ENCODE measurements around the gene ENGASE.
"Not testable (repeated sequence)": the region's sequence is repeated elsewhere in the genome, so short reads cannot be mapped to it uniquely, and the experiment has no call there.

The ENGASE gene, protein sequence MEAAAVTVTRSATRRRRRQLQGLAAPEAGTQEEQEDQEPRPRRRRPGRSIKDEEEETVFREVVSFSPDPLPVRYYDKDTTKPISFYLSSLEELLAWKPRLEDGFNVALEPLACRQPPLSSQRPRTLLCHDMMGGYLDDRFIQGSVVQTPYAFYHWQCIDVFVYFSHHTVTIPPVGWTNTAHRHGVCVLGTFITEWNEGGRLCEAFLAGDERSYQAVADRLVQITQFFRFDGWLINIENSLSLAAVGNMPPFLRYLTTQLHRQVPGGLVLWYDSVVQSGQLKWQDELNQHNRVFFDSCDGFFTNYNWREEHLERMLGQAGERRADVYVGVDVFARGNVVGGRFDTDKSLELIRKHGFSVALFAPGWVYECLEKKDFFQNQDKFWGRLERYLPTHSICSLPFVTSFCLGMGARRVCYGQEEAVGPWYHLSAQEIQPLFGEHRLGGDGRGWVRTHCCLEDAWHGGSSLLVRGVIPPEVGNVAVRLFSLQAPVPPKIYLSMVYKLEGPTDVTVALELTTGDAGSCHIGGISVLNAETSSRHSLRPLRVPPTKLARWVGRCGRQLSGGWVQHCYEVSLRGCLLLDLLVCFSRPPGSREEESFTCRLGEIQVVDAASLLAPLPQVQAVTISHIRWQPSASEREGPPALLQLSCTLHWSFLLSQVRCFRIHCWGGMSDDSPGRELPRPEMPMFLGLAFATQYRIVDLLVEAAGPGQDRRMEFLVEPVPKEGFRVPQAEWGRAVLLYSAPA

DNA sequence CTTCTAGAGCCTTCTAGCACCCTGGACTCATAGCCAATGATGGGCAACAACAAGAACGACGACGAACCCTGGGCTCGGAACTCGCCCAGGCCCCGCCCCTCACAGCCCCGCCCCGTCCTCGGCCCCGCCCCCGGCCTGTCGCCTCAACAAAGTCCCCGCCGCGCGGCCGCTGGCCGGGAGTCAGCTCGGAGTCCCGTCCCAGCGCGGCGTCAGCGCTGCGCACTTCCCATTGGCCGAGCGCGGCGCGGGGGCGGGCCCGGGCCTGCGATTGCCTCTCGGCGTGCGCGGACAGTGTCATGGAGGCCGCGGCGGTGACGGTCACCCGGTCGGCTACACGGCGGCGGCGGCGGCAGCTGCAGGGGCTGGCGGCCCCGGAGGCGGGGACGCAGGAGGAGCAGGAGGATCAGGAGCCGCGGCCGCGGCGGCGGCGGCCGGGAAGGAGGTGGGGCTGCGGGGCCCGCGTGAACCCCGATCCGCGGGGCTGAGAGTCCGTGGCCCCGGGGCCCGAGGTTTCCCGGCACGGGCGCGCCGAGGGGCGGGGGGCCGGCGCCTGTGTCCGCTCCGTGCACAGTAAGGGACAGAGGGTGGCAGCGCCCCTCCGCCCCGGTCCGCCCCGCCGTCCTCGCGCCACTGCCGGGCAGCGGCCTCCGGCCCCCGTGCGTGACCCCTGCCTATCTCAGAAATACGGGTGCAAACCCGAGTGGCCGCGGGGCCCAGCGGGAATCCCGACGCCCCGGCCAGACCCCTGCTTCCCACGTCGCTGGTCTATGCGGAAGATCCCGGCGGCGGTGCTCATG is at the start of gene ENGASE:
Gene ENGASE, plus strand, starts transcription at position 176 of the 797 bp plus-strand sequence. Its CDS starts 121 bp downstream, at position 297.
- peak; percentile 79 to 87 for DNase-seq (ENCODE audit: low read depth in 1 of 2, low spot score in 1 of 2)

DNA sequence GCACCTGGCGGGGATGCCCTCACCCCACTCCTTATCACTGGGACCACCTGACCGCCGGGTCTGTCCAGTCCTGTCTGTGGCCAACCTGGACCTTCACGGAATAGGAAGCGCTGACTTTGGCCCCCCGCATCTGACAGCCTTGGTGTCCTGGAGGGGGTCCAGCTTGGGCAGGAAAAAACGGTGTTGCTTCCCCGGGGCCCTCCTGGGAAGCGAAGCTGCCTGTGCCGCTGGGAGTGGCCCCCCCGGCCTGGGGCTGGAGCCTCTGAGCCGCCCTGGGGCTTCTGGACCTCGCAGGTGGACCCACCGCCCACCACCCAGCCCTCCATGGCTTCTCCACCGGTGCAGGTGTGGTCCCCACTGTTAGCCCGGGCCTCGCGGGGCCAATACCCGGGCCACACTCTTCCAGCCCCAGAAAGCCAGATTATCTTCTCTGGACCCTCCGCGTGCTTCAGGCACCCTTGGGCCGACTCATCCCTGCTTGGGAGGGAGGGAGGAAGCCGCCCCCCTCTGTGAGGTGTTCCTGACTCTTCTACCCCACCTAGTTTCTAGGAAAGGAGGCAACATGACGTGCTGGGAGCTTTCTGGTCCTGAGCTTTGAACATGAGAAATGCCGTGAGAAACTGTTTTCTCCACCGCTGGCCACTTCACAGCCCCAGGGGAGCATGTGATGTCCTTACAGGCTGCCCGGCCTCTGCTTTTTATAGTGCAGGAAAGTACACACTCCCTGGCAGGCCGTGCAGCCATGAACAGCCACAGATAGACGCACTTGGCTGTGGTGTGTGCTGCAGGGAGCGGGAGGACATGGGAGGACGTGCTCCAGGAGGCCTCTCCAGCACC is 49.5 kb upstream of the ENGASE start:
- DNase-seq (ENCODE audit: low read depth in 1 of 2, low spot score in 1 of 2), result no peak

DNA sequence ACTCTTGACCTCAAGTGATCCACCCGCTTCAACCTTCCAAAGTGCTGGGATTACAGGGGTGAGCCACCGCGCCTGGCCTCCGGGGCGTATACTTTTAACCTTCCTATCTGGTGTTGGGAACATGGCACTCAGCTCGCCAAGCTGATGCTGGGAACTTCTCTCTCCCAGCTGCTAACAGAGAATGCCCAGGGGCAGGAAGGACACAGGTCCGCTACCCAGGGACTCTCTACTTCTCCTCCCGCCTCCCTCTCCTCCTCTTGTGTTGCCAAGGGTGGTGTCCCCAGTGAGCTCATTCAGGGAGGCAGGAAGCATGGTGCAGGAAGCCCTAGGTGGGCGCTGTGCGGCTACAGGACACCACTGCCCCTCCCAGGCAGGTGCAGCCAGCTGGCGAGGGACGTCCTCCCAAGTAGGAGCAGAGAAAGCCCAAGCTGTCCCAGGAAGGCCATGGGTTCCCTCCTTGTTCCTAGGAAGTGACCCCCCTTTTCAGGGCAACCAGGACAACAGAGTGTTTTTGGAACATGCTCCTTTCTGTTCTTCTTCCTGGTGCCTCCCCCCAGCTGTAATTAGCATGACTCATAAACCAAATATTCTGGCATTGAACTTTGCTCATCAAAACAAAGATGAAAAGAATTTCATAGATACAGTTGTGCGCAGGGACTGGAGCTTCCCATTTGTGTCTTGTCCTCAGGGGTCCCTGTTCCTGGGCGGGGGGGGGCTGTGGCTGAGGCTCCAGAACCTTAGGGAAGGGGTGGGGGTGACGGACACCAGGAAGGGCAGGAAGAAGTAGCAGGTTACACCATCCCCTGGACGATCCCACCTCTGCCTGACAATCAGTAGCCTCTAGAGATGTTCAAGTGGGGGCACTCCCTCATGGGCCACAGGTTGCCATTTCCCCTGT is 48.0 kb upstream of the ENGASE start:
- no peak for DNase-seq (ENCODE audit: low read depth in 1 of 2, low spot score in 1 of 2)

DNA sequence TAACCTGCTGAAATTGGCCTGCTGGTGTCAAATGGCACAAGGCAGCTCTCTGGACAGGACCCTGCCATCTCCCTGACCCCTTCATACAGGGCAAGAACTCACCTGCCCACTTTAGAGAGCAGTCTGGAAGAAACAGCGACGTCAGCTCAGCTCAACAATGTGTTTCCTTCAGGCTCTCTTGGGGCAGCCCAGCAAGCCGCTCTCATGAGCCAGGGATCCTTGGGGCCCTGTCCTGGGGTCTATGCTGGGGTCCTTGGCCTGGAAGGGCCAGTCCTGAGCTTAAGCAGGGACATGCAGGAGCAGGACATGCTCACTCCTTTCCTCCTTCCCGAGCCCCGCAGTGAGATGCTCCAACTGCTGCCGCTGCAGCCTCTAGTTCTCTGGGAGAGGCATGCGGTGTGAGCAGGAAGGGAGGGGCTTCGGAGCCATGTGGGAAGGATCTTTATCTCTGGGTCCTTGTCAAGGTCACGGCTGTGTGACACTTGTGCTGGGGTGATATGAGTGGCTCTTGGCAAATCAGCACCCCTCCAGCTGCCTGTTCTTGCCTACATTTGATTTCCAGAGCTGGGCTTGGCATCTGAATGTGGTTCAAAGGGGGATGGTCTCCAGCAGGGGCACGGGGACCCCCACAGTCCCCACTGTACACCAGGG is 47.2 kb upstream of the ENGASE start:
- no peak for DNase-seq (ENCODE audit: low read depth in 1 of 2, low spot score in 1 of 2)

DNA sequence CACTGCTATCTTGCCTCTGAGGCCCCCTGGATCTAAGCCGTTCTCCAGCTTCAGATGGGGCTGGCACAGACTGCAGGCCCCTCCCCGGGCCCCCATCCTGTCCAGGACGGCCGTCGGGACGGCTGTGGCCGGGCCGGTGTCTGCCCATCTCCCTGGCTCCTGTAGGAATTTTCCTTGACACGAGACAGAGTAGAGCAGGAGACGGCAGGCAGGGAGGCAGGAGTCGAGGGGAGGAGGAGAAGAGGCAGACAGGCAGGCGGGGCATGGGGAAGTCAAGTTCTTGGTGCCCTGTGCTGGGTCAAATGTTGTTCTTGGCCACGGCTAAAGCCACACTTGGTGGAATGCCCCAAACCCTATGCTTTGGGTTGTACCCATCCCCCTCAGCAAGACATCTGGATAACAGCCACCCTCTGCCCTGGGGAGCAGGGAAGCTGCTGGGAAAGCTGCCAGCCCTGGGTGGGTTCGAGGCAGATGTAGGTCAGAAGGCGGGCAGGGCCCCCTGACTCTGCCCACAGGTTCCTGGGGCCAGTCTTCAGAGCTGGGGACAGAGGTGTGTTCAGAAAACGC is 46.6 kb upstream of the ENGASE start:
- DNase-seq (ENCODE audit: low read depth in 1 of 2, low spot score in 1 of 2), result no peak

DNA sequence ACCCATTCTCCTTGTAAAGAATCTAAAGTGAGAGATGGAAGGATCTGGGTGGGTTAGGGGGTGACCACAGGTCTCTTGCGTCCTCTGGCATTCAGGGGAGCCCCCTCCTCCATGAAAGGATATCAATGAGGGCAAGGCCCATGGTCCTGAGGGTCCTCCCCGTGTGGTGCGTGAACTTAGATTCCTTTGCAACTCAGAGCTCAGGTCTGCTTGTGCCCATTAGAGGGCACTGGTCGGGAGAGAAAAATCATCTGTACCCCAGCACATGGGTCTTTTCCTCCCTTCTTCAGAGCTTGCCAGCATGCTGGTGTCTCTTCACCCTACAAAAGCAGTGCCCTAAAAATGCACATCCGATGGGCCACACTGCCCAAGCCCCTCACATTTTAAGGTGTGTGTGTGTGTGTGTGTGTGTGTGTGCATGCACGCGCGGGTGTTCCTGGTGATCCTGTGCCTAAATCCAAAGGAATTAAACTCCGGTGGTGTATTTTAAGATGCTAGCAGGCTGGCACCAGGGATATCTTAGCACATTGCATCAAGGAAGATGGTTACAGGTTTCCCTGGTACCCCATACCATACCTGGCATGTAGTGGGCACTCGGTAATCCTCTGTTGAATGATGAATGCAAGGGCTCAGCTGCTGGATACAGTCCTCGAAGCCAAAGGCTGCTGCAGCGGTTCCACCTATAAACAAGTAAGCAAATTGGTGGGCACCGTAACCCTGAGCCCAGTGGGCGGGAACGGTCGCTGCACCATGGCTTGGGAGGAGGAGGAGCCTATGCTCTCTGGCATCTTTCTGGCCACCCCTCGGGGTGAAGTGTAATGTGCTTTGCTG is 45.9 kb upstream of the ENGASE start:
- DNase-seq (ENCODE audit: low read depth in 1 of 2, low spot score in 1 of 2), result no peak

DNA sequence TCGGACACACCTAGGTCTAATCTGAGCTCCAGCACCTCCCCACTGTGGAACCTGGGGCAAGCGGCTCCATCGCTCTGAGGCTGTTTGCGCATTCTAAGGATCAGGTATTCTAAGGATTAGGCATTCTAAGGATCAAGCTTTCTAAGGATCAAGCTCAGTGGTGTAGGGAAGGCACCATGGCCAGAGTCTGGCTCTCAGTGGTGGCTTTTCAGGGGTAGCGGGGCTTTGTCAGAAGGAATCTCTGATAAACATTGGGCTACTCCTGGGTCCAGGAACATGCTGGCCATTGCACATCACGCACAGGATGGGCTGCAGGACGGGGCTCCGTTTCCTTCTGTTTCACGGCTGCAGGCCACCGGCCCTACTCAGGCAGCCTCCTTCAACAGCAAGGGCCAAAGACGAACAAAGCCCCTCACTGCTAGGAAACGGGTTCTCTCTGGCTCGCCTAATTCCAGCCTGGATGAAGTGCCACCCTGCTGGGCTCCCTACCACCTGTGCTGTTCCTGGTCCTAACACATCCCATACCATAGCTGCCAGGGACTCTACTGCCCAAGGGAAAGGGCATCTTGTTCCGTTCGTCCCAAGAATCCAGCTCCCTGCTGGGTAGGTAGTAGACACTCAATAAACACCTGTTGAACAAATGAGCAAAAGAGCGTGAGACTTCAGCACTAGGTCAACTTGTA is 45.2 kb upstream of the ENGASE start:
- no peak for DNase-seq (ENCODE audit: low read depth in 1 of 2, low spot score in 1 of 2)

DNA sequence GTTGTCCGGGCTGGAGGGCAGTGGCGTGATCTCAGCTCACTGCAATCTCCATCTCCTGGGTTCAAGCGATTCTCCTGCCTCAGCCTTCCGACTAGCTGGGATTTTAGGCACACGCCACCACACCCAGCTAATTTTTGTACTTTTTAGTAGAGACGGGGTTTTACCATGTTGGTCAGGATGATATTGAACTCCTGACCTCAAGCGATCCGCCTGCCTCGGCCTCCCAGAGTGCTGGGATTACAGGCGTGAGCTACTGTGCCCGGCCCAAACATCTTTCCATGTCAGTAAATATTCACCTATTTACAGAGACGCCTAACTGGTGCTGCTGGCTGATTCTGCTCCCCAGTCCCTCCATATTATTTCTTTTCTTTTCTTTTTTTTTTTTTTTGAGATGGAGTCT is 44.0 kb upstream of the ENGASE start:
- not testable (repeated sequence) for DNase-seq (ENCODE audit: low read depth in 1 of 2, low spot score in 1 of 2)

DNA sequence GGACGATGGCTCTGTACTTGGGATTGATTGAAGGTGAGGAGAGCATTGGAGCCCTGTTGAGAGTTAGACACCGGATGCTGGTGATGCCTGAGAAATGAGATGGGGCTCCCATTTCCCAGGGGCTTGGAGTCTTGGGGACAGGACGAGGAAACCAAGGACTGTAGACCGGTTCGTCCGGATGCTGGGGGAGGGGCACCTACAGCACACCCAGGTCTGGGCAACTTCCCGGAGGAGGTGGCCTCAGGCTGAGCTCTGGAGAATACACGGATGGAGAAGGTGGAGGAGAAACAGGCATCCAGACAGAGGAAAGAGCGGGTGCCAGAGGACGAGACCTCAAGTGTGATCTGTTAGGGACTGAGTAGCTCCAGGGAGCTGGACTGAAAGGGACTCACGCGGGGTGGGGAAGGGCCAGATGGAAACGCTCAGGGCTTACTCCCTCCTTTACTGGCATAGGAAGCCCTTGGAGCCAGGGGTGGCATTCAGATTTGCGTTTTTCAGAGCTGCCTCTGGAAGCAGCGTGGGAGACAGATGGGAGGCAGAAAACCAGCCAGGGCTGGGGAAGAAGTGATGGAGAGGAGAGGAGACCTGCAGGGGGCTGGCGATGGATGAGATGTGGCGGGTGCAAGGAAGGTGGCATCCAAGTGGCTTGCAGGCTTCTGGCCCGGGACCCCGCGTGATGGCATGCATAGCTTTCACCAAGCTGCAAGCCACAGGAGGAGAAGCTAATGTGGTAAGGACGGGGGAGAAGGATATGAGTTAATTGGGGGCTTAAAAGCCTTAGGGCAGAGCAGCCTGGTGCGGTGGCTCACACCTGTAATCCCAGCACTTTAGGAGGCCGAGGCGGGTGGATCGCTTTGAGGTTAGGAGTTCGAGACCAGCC is 42.4 kb upstream of the ENGASE start:
- DNase-seq (ENCODE audit: low read depth in 1 of 2, low spot score in 1 of 2), result no peak

DNA sequence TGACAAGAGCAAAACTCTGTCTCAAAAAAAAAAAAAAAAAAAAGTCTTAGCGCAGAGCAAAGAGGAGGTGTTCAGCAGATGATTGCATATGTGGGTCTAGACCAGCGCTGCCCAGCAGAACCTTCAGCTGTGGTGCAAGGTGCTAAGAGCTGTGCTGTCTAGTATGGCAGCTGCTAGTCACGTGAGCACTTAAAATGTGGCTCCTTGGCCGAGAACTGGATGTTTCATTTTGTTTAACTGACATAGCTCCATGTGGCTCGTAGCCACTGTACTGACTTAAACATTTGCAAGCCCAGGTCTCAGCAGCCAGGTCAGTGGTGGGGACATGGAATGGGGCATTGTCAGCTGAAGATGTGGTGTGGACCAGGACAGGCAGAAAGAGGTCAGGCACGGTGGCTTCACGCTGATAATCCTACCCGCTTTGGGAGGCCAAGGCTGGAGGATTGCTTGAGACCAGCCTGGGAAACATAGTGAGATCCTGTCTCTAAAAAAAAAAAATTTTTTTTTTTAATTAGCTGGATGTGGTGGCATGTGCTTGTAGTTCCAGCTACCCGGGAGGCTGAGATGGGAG is 41.5 kb upstream of the ENGASE start:
- no peak for DNase-seq (ENCODE audit: low read depth in 1 of 2, low spot score in 1 of 2)

DNA sequence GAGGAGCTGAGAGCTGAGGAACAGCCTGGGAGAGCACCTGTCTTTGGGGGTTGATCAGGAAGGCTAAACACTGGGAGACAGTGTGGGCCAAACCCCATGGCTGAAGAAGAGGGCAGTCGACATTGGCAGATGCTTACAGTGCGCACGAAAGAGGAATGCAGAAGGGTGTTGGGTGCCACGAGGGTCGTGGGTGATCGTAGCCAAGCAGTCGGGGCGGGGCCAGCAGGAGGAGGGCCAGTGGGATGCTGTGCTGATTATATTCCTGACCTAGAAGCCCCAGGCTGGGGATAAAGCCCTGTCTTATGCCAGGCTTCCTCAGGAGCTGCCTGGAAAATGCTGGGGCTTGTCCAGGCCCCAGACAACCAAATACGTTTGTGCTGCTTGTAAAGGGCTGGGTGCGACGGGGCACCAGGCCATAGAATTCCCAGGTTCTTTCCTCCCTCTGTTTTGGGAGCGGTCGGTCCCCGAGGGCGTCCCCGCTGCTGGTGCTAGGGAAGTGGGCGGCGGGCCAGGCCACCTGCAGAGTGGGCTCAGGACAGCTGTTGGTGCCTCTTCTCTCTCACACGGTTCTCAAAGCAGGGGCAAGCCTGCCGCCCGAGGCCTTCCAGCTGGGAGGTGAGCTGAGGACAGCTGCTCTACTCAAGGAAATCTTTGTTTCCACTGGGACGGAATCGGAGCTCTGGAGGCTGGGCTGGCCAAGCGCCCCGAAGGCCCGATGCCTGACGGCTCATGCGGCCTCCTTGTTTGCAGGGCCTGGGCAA is 40.7 kb upstream of the ENGASE start:
- no peak for DNase-seq (ENCODE audit: low read depth in 1 of 2, low spot score in 1 of 2)

DNA sequence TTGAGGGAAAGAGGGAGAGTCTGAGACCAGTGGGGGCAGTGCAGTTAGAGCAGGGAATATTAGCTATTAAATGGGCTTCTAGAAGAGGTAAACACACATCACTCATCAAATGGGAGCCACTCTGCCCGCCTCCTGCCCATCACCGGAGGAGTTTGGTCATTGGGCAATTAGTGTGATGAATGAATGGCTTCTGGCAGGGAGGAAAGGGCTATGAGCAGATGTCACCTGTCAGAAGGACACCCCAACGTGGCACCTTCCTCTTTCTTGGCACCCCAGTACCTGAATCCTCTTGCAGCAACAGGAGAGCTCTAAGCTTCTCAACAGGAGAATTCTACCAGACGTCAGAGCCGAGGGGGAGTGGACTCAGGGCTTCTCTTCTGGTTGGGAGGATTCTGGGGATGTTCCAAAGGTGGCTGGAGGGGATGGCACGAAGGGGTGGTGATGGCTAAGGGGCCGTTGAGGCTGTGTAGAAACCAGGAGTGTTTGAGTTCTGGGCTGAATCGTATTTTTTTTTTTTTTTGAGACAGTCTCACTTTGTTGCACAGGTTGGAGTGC is 39.6 kb upstream of the ENGASE start:
- DNase-seq (ENCODE audit: low read depth in 1 of 2, low spot score in 1 of 2), result no peak

DNA sequence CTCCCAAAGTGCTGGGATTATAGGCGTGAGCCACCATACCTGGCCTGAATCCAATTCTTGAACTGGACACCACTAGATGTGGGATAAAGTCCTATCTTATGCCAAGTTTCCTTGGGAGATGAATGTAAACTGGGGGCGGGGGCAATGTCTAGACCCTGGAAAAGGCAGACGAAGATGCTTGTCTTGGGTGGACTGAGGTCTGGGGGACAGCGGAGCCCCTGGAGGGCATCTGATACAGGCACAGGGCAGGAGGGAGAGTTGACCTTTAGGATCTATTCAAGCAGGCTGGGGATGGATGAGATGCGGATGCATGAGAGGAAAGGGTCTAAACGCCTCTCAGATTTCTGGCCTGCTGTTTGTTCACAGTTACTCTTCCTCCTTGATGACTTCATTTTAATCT is 38.9 kb upstream of the ENGASE start:
- DNase-seq (ENCODE audit: low read depth in 1 of 2, low spot score in 1 of 2), result no peak

DNA sequence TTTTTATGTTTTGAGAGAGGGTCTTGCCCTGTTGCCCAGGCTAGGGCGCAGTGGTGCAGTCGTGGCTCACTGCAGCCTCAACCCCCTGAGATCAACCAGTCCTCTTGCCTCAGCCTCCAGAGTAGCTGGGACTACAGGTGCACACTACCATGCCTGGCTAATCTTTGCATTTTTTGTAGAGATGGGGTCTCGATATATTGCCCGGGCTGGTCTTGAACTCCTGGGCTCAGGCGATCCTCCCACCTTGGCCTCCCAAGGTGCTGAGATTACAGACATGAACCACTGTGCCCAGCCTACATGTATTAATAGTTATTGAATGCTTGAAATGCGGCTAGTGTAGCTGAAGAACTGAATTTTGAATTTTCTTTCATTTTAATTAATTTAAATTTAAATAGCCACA is 38.4 kb upstream of the ENGASE start:
- no peak for DNase-seq (ENCODE audit: low read depth in 1 of 2, low spot score in 1 of 2)

DNA sequence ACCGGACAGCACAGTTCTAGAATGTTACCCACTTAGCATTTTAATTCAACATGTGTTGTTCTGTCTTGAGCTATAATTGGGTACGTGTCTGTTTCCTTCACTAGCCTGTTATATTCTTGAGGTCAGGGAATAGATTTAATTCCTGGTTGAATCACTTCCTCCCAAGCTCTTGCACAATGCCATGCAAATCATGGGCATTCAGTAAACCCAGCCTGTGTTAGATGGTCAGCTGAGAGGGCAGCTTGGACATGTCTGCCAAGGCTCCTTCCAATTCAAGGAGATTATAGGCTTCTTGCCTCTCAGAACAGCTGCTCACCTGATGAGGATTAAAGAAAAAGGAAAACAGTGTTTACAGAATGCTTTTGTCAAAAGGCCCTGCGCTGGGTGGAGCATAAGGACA is 38.0 kb upstream of the ENGASE start:
- no peak for DNase-seq (ENCODE audit: low read depth in 1 of 2, low spot score in 1 of 2)
